Raji (cell line): ENCODE results near the gene BDKRB2.

ENCODE experiments used
- POLR2A ChIP-seq: IDR thresholded peaks from 2 replicates; pipeline ENCODE4 v1.6.1; 2011; ENCODE audit warnings: low read depth, low read length, control low read depth; ENCODE audit not compliant: insufficient read depth

Gene BDKRB2

GRCh38 chr14:96187216-96188031 is 17.2 kb upstream of the BDKRB2 start:
- TF ChIP-seq POLR2A, result no peak

GRCh38 chr14:96189281-96189711 is 15.3 kb upstream of the BDKRB2 start:
- no peak for TF ChIP-seq POLR2A

- TF ChIP-seq POLR2A, result no peak
These were observed 13.3 kb upstream of the BDKRB2 start for GRCh38 chr14:96191353-96191752.

- no peak for TF ChIP-seq POLR2A
These were observed 12.7 kb upstream of the BDKRB2 start for GRCh38 chr14:96191841-96192462.

- no peak for TF ChIP-seq POLR2A
These were observed 11.4 kb upstream of the BDKRB2 start for GRCh38 chr14:96192975-96193805.

GRCh38 chr14:96194262-96194656 is 10.4 kb upstream of the BDKRB2 start:
- TF ChIP-seq POLR2A, result no peak

- TF ChIP-seq POLR2A, result no peak
These were observed 9.8 kb upstream of the BDKRB2 start for GRCh38 chr14:96194657-96195431.

GRCh38 chr14:96195441-96196081 is 9.1 kb upstream of the BDKRB2 start:
- no peak for TF ChIP-seq POLR2A

GRCh38 chr14:96197163-96197852 is 7.3 kb upstream of the BDKRB2 start:
- no peak for TF ChIP-seq POLR2A

- TF ChIP-seq POLR2A, result no peak
These were observed 6.7 kb upstream of the BDKRB2 start for GRCh38 chr14:96197969-96198368.

- no peak for TF ChIP-seq POLR2A
These were observed 6.1 kb upstream of the BDKRB2 start for GRCh38 chr14:96198430-96199130.

- no peak for TF ChIP-seq POLR2A
These were observed 3.5 kb upstream of the BDKRB2 start for GRCh38 chr14:96201157-96201556.

GRCh38 chr14:96201965-96202364 is 2.7 kb upstream of the BDKRB2 start:
- no peak for TF ChIP-seq POLR2A

GRCh38 chr14:96202441-96203094 is 2.1 kb upstream of the BDKRB2 start:
- no peak for TF ChIP-seq POLR2A
